ENCODE results near the gene ENTPD8.

DNA sequence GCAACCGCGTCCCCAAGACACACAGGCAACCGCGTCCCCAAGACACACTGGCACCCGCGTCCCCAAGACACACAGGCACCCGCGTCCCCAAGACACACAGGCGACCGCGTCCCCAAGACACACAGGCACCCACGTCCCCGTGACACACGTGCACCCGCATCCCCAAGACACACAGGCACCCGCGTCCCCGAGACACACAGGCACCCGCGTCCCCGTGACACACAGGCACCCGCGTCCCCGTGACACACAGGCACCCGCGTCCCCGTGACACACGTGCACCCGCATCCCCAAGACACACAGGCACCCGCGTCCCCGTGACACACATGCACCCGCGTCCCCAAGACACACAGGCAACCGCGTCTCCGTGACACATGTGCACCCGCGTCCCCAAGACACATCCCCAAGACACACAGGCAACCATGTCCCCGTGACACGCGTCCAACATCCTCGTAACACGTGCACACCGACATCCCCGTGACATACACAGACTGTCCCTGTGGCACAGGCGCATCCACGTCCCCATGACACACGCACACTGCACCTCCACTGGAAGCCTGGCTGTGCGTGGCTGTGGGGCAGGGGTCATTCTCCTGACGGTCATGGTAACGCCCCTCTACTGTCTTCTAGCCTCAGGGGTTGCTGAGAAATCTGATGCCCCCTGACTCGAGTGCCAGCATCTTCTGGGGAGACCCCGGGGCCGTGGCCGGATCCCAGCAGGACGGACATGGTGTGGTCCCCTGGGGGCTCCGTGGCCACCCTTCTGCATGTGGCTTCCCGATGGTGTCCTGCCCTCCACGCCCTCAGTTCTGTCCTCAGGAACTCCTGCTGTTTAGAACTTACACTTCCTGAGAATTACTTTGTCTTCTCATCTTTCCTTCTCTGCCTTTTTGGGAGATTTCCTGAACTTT lies 42.3 kb downstream of the ENTPD8 start:
- TF ChIP-seq, protein P1, sequence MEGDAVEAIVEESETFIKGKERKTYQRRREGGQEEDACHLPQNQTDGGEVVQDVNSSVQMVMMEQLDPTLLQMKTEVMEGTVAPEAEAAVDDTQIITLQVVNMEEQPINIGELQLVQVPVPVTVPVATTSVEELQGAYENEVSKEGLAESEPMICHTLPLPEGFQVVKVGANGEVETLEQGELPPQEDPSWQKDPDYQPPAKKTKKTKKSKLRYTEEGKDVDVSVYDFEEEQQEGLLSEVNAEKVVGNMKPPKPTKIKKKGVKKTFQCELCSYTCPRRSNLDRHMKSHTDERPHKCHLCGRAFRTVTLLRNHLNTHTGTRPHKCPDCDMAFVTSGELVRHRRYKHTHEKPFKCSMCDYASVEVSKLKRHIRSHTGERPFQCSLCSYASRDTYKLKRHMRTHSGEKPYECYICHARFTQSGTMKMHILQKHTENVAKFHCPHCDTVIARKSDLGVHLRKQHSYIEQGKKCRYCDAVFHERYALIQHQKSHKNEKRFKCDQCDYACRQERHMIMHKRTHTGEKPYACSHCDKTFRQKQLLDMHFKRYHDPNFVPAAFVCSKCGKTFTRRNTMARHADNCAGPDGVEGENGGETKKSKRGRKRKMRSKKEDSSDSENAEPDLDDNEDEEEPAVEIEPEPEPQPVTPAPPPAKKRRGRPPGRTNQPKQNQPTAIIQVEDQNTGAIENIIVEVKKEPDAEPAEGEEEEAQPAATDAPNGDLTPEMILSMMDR (IDR thresholded peaks at IDR 0.05), result no peak
- no peak for TF ChIP-seq POLR2A (IDR thresholded peaks at IDR 0.05)

All from esophagus squamous epithelium (tissue), 4 donors.